HEK293 (cell line): ENCODE results near the gene L3MBTL1.
A peak's percentile ranks its signal among the peaks of the same experiment; 100 is the strongest.

ENCODE experiments used
- CTCF ChIA-PET: fragments of 350-600 bp; formaldehyde crosslinking; extraction: SDS; loops from one replicate; lab custom pipeline; 2021; ENCODE audit warnings: antibody characterized with exemption; lab: Yijun Ruan, JAX
- POLR2A ChIA-PET: fragments of 300-600 bp; formaldehyde crosslinking; extraction: SDS; loops from one replicate; lab custom pipeline; 2020; ENCODE audit warnings: antibody characterized with exemption, inconsistent platforms; lab: Yijun Ruan, JAX
- H3K27ac ChIP-seq: fragments of 200-500 bp; sonication (Bioruptor generic); 2 replicates; pipeline ENCODE4 v1.5.1; 2014; ENCODE audit warnings: low read depth, low read length, control low read depth, inconsistent platforms; ENCODE audit errors: extremely low read depth
- H3K36me3 ChIP-seq, 2 experiments: fragments of 200-500 bp in 1 of 2; sonication (Bioruptor generic) in 1 of 2; 1 replicate in 1 of 2; 2 replicates in 1 of 2; pipeline ENCODE4 v1.5.1; 2014 to 2017; ENCODE audit warnings: inconsistent platforms in 2 of 2, low read length in 2 of 2; ENCODE audit not compliant: control insufficient read depth in 2 of 2, insufficient read depth in 1 of 2
- H3K4me1 ChIP-seq: fragments of 200-500 bp; sonication (Bioruptor generic); 2 replicates; pipeline ENCODE4 v1.5.1; 2014; ENCODE audit warnings: mild to moderate bottlenecking, low read length, inconsistent platforms; ENCODE audit not compliant: control insufficient read depth, insufficient read depth
- H3K4me3 ChIP-seq: 2 replicates; pipeline ENCODE4 v1.5.1; 2011; ENCODE audit warnings: low read depth, mild to moderate bottlenecking, control low read depth, low read length, moderate library complexity
- H3K9me3 ChIP-seq: fragments of 200-500 bp; sonication (Bioruptor generic); 2 replicates; pipeline ENCODE4 v1.5.1; 2014; ENCODE audit warnings: low read depth, low read length, inconsistent platforms; ENCODE audit not compliant: control insufficient read depth, insufficient read depth
- FEZF1 ChIP-seq: fragments of 450-650 bp; formaldehyde crosslinking; IDR thresholded peaks from 2 replicates; pipeline ENCODE4 v1.5.1; 2016; ENCODE audit warnings: missing biosample characterization, missing genetic modification characterization
- IKZF3 ChIP-seq: fragments of 450-650 bp; IDR thresholded peaks from 2 replicates; pipeline ENCODE4 v1.5.0; 2018; ENCODE audit warnings: missing biosample characterization, mild to moderate bottlenecking, missing genetic modification characterization, moderate library complexity
- KLF10 ChIP-seq: fragments of 450-650 bp; IDR thresholded peaks from 2 replicates; pipeline ENCODE4 v1.5.1; 2018; ENCODE audit warnings: missing biosample characterization, mild to moderate bottlenecking, missing genetic modification characterization
- KLF7 ChIP-seq: fragments of 450-650 bp; formaldehyde crosslinking; IDR thresholded peaks from 2 replicates; pipeline ENCODE4 v1.5.1; 2016; ENCODE audit warnings: missing biosample characterization, missing genetic modification characterization, borderline replicate concordance
- PATZ1 ChIP-seq: fragments of 450-650 bp; formaldehyde crosslinking; IDR thresholded peaks from 2 replicates; pipeline ENCODE4 v1.5.1; 2016; ENCODE audit warnings: missing biosample characterization, missing genetic modification characterization
- PRDM1 ChIP-seq: fragments of 450-650 bp; formaldehyde crosslinking; IDR thresholded peaks from 2 replicates; pipeline ENCODE4; 2016; ENCODE audit warnings: missing biosample characterization, missing genetic modification characterization
- PRDM6 ChIP-seq: fragments of 450-650 bp; formaldehyde crosslinking; IDR thresholded peaks from 2 replicates; pipeline ENCODE4 v1.5.1; 2017; ENCODE audit warnings: missing biosample characterization, missing genetic modification characterization
- RBAK ChIP-seq: fragments of 450-650 bp; formaldehyde crosslinking; IDR thresholded peaks from 2 replicates; pipeline ENCODE4 v1.5.1; 2016; ENCODE audit warnings: missing biosample characterization, missing genetic modification characterization
- SETDB1 ChIP-seq: IDR thresholded peaks from one replicate; pipeline ENCODE4 v1.6.1; 2017; ENCODE audit warnings: mild to moderate bottlenecking, low read length, moderate library complexity, mixed read lengths; ENCODE audit not compliant: insufficient read length
- SP3 ChIP-seq: fragments of 450-650 bp; formaldehyde crosslinking; IDR thresholded peaks from 2 replicates; pipeline ENCODE4 v1.5.1; 2016; ENCODE audit warnings: missing biosample characterization, missing genetic modification characterization
- ZBTB17 ChIP-seq: fragments of 450-650 bp; formaldehyde crosslinking; IDR thresholded peaks from 2 replicates; pipeline ENCODE4 v1.5.1; 2016; ENCODE audit warnings: missing biosample characterization, missing genetic modification characterization
- ZBTB48 ChIP-seq: fragments of 450-650 bp; formaldehyde crosslinking; IDR thresholded peaks from 2 replicates; pipeline ENCODE4 v1.5.1; 2016; ENCODE audit warnings: missing biosample characterization, missing genetic modification characterization
- ZNF10 ChIP-seq: fragments of 450-650 bp; formaldehyde crosslinking; IDR thresholded peaks from 2 replicates; pipeline ENCODE4 v1.5.1; 2017; ENCODE audit warnings: missing biosample characterization, missing genetic modification characterization
- ZNF112 ChIP-seq: fragments of 450-650 bp; formaldehyde crosslinking; IDR thresholded peaks from 2 replicates; pipeline ENCODE4 v1.5.0; 2017; ENCODE audit warnings: missing biosample characterization, missing genetic modification characterization
- ZNF155 ChIP-seq: fragments of 450-650 bp; formaldehyde crosslinking; IDR thresholded peaks from 2 replicates; pipeline ENCODE4 v1.5.1; 2016; ENCODE audit warnings: missing biosample characterization, missing genetic modification characterization
- ZNF16 ChIP-seq: fragments of 450-650 bp; formaldehyde crosslinking; IDR thresholded peaks from 2 replicates; pipeline ENCODE4 v1.5.1; 2016; ENCODE audit warnings: low read depth, missing biosample characterization, missing genetic modification characterization
- ZNF175 ChIP-seq: fragments of 450-650 bp; formaldehyde crosslinking; IDR thresholded peaks from 2 replicates; pipeline ENCODE4 v1.5.1; 2016; ENCODE audit warnings: missing biosample characterization, missing genetic modification characterization
- ZNF280D ChIP-seq: fragments of 450-650 bp; formaldehyde crosslinking; IDR thresholded peaks from 2 replicates; pipeline ENCODE4 v1.5.1; 2016; ENCODE audit warnings: missing biosample characterization, missing genetic modification characterization
- ZNF311 ChIP-seq: fragments of 450-650 bp; formaldehyde crosslinking; IDR thresholded peaks from 2 replicates; pipeline ENCODE4 v1.5.1; 2017; ENCODE audit warnings: missing biosample characterization, missing genetic modification characterization, borderline replicate concordance
- ZNF335 ChIP-seq: fragments of 450-650 bp; formaldehyde crosslinking; conservative IDR thresholded peaks from 2 replicates; pipeline ENCODE4 v1.5.1; 2016; ENCODE audit warnings: missing biosample characterization, missing genetic modification characterization
- ZNF341 ChIP-seq: fragments of 450-650 bp; formaldehyde crosslinking; IDR thresholded peaks from 2 replicates; pipeline ENCODE4; 2016; ENCODE audit warnings: low read depth, missing biosample characterization, missing genetic modification characterization
- ZNF350 ChIP-seq: fragments of 450-650 bp; formaldehyde crosslinking; IDR thresholded peaks from 2 replicates; pipeline ENCODE4 v1.5.0; 2017; ENCODE audit warnings: missing biosample characterization, mild to moderate bottlenecking, missing genetic modification characterization
- ZNF433 ChIP-seq: fragments of 450-650 bp; formaldehyde crosslinking; IDR thresholded peaks from 2 replicates; pipeline ENCODE4 v1.5.1; 2016; ENCODE audit warnings: missing biosample characterization, missing genetic modification characterization, low read depth
- ZNF473 ChIP-seq: fragments of 450-650 bp; formaldehyde crosslinking; IDR thresholded peaks from 2 replicates; pipeline ENCODE4 v1.5.1; 2017; ENCODE audit warnings: missing biosample characterization, missing genetic modification characterization
- ZNF549 ChIP-seq: fragments of 450-650 bp; IDR thresholded peaks from 2 replicates; pipeline ENCODE4 v1.5.1; 2018; ENCODE audit warnings: missing biosample characterization, missing genetic modification characterization, mild to moderate bottlenecking, inconsistent platforms, moderate library complexity
- ZNF670 ChIP-seq: fragments of 450-650 bp; formaldehyde crosslinking; IDR thresholded peaks from 2 replicates; pipeline ENCODE4 v1.5.1; 2016; ENCODE audit warnings: missing biosample characterization, missing genetic modification characterization, low read depth
- ZNF677 ChIP-seq: fragments of 450-650 bp; IDR thresholded peaks from 2 replicates; pipeline ENCODE4 v1.5.0; 2018; ENCODE audit warnings: missing biosample characterization, mild to moderate bottlenecking, missing genetic modification characterization, moderate library complexity
- ZNF747 ChIP-seq: fragments of 450-650 bp; formaldehyde crosslinking; IDR thresholded peaks from 2 replicates; pipeline ENCODE4 v1.5.1; 2016; ENCODE audit warnings: missing biosample characterization, missing genetic modification characterization
- ZNF785 ChIP-seq: fragments of 450-650 bp; formaldehyde crosslinking; IDR thresholded peaks from 2 replicates; pipeline ENCODE4 v1.5.1; 2016; ENCODE audit warnings: missing biosample characterization, missing genetic modification characterization
- ZNF830 ChIP-seq: fragments of 450-650 bp; IDR thresholded peaks from 2 replicates; pipeline ENCODE4 v1.5.0; 2018; ENCODE audit warnings: missing biosample characterization, missing genetic modification characterization, low read depth, mild to moderate bottlenecking, moderate library complexity
- TF ChIP-seq, protein P1 (sequence below): sonication (generic); formaldehyde crosslinking; IDR thresholded peaks from 2 replicates; pipeline ENCODE4 v1.8.1; 2022; ENCODE audit warnings: mild to moderate bottlenecking, moderate library complexity, missing genetic modification reagents

The L3MBTL1 gene

DNA sequence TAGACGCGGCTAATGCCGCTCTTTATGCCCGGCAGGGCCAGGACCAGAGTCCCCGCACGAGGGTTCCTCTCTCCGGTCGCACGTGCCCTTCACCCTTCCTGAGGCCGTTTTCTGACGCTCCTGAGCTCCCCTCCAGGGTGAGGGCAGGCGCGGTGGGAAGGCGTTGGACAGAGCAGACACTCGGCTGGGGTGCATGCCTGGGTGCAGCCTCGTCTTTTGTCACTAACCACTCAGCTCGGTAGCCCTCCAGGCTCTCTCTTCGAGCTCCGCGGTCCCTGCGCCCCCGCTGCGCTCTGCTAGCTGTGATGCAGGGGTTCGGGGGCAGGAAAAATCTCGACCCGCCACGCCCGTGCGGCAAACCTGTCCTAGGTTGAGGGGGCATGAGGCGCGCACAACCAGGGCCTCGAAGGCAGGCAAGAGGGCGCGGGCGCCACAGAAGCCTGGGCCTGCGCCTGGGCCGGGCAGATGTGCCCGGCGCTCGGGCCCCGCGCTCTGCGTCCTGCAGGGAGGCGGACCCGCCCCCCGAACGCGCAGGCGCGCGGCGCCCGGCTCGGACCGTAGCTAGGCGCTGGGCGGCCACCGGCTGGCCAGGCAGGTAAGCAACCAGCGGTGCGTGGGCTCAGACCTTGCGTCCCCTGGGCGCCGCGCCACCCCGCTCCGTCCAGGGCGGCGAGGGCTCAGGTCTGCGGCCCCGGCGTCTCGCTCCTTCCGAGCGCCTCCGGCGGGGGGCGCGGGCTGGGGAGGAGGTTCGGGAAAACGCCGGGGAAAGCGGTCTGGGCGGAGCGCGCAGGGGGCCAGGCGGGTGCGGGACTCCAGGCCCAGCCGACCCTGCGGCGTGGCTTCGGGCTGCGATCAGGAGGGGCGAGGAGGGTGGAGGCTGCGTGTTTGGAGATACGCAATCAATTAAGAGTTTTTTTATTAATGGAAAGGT is at the start of gene L3MBTL1:
L3MBTL1 (plus strand) TSS at position 548 of the 931 bp plus-strand sequence. CDS start 5,807 bp downstream, outside the sequence.
- no peaks in the 10 kb centered on the region for H3K36me3 ChIP-seq
- H3K4me1 ChIP-seq: no peaks in the 10 kb centered on the region
- ChIA-PET POLR2A (interaction anchor here (0.6 to 2.1 kb wide), 7 partner anchors 9 to 160 kb away, joined by 3 to 13 read pairs (median 4); partner anchors contain the start of genes IFT52 and SRSF6), CTCF (interaction anchor here (0.6 kb wide), 1 partner anchor 182 kb away, joined by 4 read pairs; no protein-coding TSS in a partner anchor)
- no peaks in the 10 kb centered on the region for H3K9me3 ChIP-seq
- H3K27ac ChIP-seq: no peak within 1 kb of the TSS; the same call in 1 of the 2 replicates
- H3K4me3 ChIP-seq: peak within 1 kb of the TSS; percentile 61
- TF ChIP-seq ZBTB17 (tag by site-specific recombination) (no peak), ZNF10 (tag by site-specific recombination) (no peak), ZNF350 (tag by site-specific recombination) (no peak), ZNF175 (no peak), KLF7 (tag by site-specific recombination) (no peak), RBAK (tag by site-specific recombination) (no peak), ZNF311 (tag by site-specific recombination) (no peak), PATZ1 (tag by site-specific recombination) (peak; percentile 47), ZNF433 (tag by site-specific recombination) (no peak), ZNF549 (no peak), ZNF280D (tag by site-specific recombination) (no peak), ZNF335 (tag by site-specific recombination) (peak; percentile 62), ZNF785 (tag by site-specific recombination) (no peak), ZNF670 (tag by site-specific recombination) (no peak), ZNF473 (tag by site-specific recombination) (no peak), ZBTB48 (no peak), ZNF341 (tag by site-specific recombination) (0 out of 2 replicates have a peak, but pooled peaks have one; percentile 8), ZNF677 (tag by site-specific recombination) (no peak), ZNF830 (tag by site-specific recombination) (no peak), PRDM6 (tag by site-specific recombination) (no peak), SETDB1 (no peak), SP3 (tag by site-specific recombination) (peak; percentile 37; the same call in 1 of the 2 replicates), KLF10 (tag by site-specific recombination) (peak; percentile 34; the same call in 1 of the 2 replicates), ZNF16 (tag by site-specific recombination) (no peak), IKZF3 (tag by site-specific recombination) (0 out of 2 replicates have a peak, but pooled peaks have one; percentile 37), ZNF112 (tag by site-specific recombination) (no peak), ZNF155 (no peak), FEZF1 (tag by site-specific recombination) (no peak), ZNF747 (no peak), PRDM1 (tag by site-specific recombination) (peak; percentile 84)
- TF ChIP-seq, protein P1, sequence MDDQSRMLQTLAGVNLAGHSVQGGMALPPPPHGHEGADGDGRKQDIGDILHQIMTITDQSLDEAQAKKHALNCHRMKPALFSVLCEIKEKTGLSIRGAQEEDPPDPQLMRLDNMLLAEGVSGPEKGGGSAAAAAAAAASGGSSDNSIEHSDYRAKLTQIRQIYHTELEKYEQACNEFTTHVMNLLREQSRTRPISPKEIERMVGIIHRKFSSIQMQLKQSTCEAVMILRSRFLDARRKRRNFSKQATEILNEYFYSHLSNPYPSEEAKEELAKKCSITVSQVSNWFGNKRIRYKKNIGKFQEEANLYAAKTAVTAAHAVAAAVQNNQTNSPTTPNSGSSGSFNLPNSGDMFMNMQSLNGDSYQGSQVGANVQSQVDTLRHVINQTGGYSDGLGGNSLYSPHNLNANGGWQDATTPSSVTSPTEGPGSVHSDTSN (CRISPR knock-in tag): 0 out of 2 replicates have a peak, but pooled peaks have one; percentile 16
